HEK293 (cell line): ENCODE data around the gene BPIFB2.

Experiments
- CTCF ChIA-PET: fragments of 350-600 bp; formaldehyde crosslinking; extraction: SDS; loops from one replicate; lab custom pipeline; 2021; ENCODE audit warnings: antibody characterized with exemption; lab: Yijun Ruan, JAX
- POLR2A ChIA-PET: fragments of 300-600 bp; formaldehyde crosslinking; extraction: SDS; loops from one replicate; lab custom pipeline; 2020; ENCODE audit warnings: antibody characterized with exemption, inconsistent platforms; lab: Yijun Ruan, JAX
- H3K27ac ChIP-seq: fragments of 200-500 bp; sonication (Bioruptor generic); 2 replicates; pipeline ENCODE4 v1.5.1; 2014; ENCODE audit warnings: low read depth, low read length, control low read depth, inconsistent platforms; ENCODE audit errors: extremely low read depth
- H3K36me3 ChIP-seq, 2 experiments: fragments of 200-500 bp in 1 of 2; sonication (Bioruptor generic) in 1 of 2; 1 replicate in 1 of 2; 2 replicates in 1 of 2; pipeline ENCODE4 v1.5.1; 2014 to 2017; ENCODE audit warnings: inconsistent platforms in 2 of 2, low read length in 2 of 2; ENCODE audit not compliant: control insufficient read depth in 2 of 2, insufficient read depth in 1 of 2
- H3K4me1 ChIP-seq: fragments of 200-500 bp; sonication (Bioruptor generic); 2 replicates; pipeline ENCODE4 v1.5.1; 2014; ENCODE audit warnings: mild to moderate bottlenecking, low read length, inconsistent platforms; ENCODE audit not compliant: control insufficient read depth, insufficient read depth
- H3K4me3 ChIP-seq: 2 replicates; pipeline ENCODE4 v1.5.1; 2011; ENCODE audit warnings: low read depth, mild to moderate bottlenecking, control low read depth, low read length, moderate library complexity
- H3K9me3 ChIP-seq: fragments of 200-500 bp; sonication (Bioruptor generic); 2 replicates; pipeline ENCODE4 v1.5.1; 2014; ENCODE audit warnings: low read depth, low read length, inconsistent platforms; ENCODE audit not compliant: control insufficient read depth, insufficient read depth
- EGR2 ChIP-seq: fragments of 450-650 bp; formaldehyde crosslinking; IDR thresholded peaks from 2 replicates; pipeline ENCODE4 v1.5.1; 2016; ENCODE audit warnings: low read depth, missing biosample characterization, missing genetic modification characterization
- HIC1 ChIP-seq: fragments of 450-650 bp; formaldehyde crosslinking; IDR thresholded peaks from 2 replicates; pipeline ENCODE4 v1.5.1; 2016; ENCODE audit warnings: missing biosample characterization, missing genetic modification characterization
- KLF7 ChIP-seq: fragments of 450-650 bp; formaldehyde crosslinking; IDR thresholded peaks from 2 replicates; pipeline ENCODE4 v1.5.1; 2016; ENCODE audit warnings: missing biosample characterization, missing genetic modification characterization, borderline replicate concordance
- OSR2 ChIP-seq: fragments of 450-650 bp; formaldehyde crosslinking; IDR thresholded peaks from 2 replicates; pipeline ENCODE4 v1.5.1; 2016; ENCODE audit warnings: missing biosample characterization, missing genetic modification characterization
- OVOL3 ChIP-seq: fragments of 450-650 bp; formaldehyde crosslinking; IDR thresholded peaks from 2 replicates; pipeline ENCODE4 v1.5.1; 2016; ENCODE audit warnings: missing biosample characterization, missing genetic modification characterization
- PRDM6 ChIP-seq: fragments of 450-650 bp; formaldehyde crosslinking; IDR thresholded peaks from 2 replicates; pipeline ENCODE4 v1.5.1; 2017; ENCODE audit warnings: missing biosample characterization, missing genetic modification characterization
- SP2 ChIP-seq: fragments of 450-650 bp; formaldehyde crosslinking; IDR thresholded peaks from 2 replicates; pipeline ENCODE4 v1.5.1; 2016; ENCODE audit warnings: missing biosample characterization, missing genetic modification characterization
- SP7 ChIP-seq: fragments of 450-650 bp; formaldehyde crosslinking; IDR thresholded peaks from 2 replicates; pipeline ENCODE4 v1.5.1; 2016; ENCODE audit warnings: missing biosample characterization, missing genetic modification characterization
- YY1 ChIP-seq: fragments of 450-650 bp; formaldehyde crosslinking; IDR thresholded peaks from 2 replicates; pipeline ENCODE4 v1.5.1; 2018; ENCODE audit warnings: missing biosample characterization, missing genetic modification characterization
- ZFP41 ChIP-seq: fragments of 450-650 bp; formaldehyde crosslinking; IDR thresholded peaks from 2 replicates; pipeline ENCODE4 v1.5.1; 2016; ENCODE audit warnings: missing biosample characterization, missing genetic modification characterization, borderline replicate concordance
- ZNF146 ChIP-seq: fragments of 450-650 bp; formaldehyde crosslinking; IDR thresholded peaks from 2 replicates; pipeline ENCODE4 v1.5.1; 2016; ENCODE audit warnings: missing biosample characterization, missing genetic modification characterization
- ZNF274 ChIP-seq, 2 experiments: fragments of 200-500 bp in 1 of 2; fragments of 450-650 bp in 1 of 2; sonication (Bioruptor generic) in 1 of 2; formaldehyde crosslinking in 1 of 2; IDR thresholded peaks; 2 replicates each; pipeline versions ENCODE4 v1.5.1 to v1.6.1; 2014 to 2016; ENCODE audit warnings: borderline replicate concordance in 1 of 2, inconsistent platforms in 1 of 2, low read length in 1 of 2, missing biosample characterization in 1 of 2, missing genetic modification characterization in 1 of 2
- ZNF302 ChIP-seq: fragments of 450-650 bp; formaldehyde crosslinking; IDR thresholded peaks from 2 replicates; pipeline ENCODE4 v1.5.1; 2016; ENCODE audit warnings: missing biosample characterization, missing genetic modification characterization, low read depth
- ZNF311 ChIP-seq: fragments of 450-650 bp; formaldehyde crosslinking; IDR thresholded peaks from 2 replicates; pipeline ENCODE4 v1.5.1; 2017; ENCODE audit warnings: missing biosample characterization, missing genetic modification characterization, borderline replicate concordance
- ZNF423 ChIP-seq: fragments of 450-650 bp; formaldehyde crosslinking; IDR thresholded peaks from 2 replicates; pipeline ENCODE4 v1.5.1; 2016; ENCODE audit warnings: missing biosample characterization, missing genetic modification characterization
- ZNF529 ChIP-seq: fragments of 450-650 bp; formaldehyde crosslinking; IDR thresholded peaks from 2 replicates; pipeline ENCODE4 v1.5.1; 2017; ENCODE audit warnings: missing genetic modification characterization, missing biosample characterization; ENCODE audit not compliant: insufficient replicate concordance
- ZNF560 ChIP-seq: fragments of 450-650 bp; formaldehyde crosslinking; IDR thresholded peaks from 2 replicates; pipeline ENCODE4 v1.5.1; 2017; ENCODE audit warnings: missing biosample characterization, missing genetic modification characterization, borderline replicate concordance
- ZNF580 ChIP-seq: fragments of 450-650 bp; formaldehyde crosslinking; IDR thresholded peaks from 2 replicates; pipeline ENCODE4 v1.5.1; 2016; ENCODE audit warnings: missing biosample characterization, missing genetic modification characterization
- ZNF621 ChIP-seq: fragments of 450-650 bp; formaldehyde crosslinking; IDR thresholded peaks from 2 replicates; pipeline ENCODE4 v1.5.1; 2017; ENCODE audit warnings: missing biosample characterization, missing genetic modification characterization
- ZNF629 ChIP-seq: fragments of 450-650 bp; formaldehyde crosslinking; IDR thresholded peaks from 2 replicates; pipeline ENCODE4 v1.5.1; 2017; ENCODE audit warnings: missing biosample characterization, missing genetic modification characterization
- ZNF692 ChIP-seq: fragments of 450-650 bp; formaldehyde crosslinking; IDR thresholded peaks from 2 replicates; pipeline ENCODE4 v1.5.1; 2016; ENCODE audit warnings: missing biosample characterization, missing genetic modification characterization
- ZNF837 ChIP-seq: fragments of 450-650 bp; formaldehyde crosslinking; IDR thresholded peaks from 2 replicates; pipeline ENCODE4 v1.5.1; 2016; ENCODE audit warnings: missing biosample characterization, missing genetic modification characterization
- ZNF843 ChIP-seq: fragments of 450-650 bp; formaldehyde crosslinking; IDR thresholded peaks from 2 replicates; pipeline ENCODE4 v1.5.1; 2016; ENCODE audit warnings: missing biosample characterization, missing genetic modification characterization
- ZSCAN23 ChIP-seq: fragments of 450-650 bp; formaldehyde crosslinking; IDR thresholded peaks from 2 replicates; pipeline ENCODE4 v1.5.1; 2016; ENCODE audit warnings: missing biosample characterization, missing genetic modification characterization
- ZSCAN30 ChIP-seq: fragments of 450-650 bp; IDR thresholded peaks from 2 replicates; pipeline ENCODE4 v1.5.1; 2018; ENCODE audit warnings: missing biosample characterization, mild to moderate bottlenecking, missing genetic modification characterization, moderate library complexity
- ZSCAN5A ChIP-seq: fragments of 450-650 bp; formaldehyde crosslinking; IDR thresholded peaks from 2 replicates; pipeline ENCODE4 v1.5.1; 2016; ENCODE audit warnings: missing biosample characterization, missing genetic modification characterization
- ZXDB ChIP-seq: fragments of 450-650 bp; formaldehyde crosslinking; IDR thresholded peaks from 2 replicates; pipeline ENCODE4 v1.5.1; 2016; ENCODE audit warnings: missing biosample characterization, missing genetic modification characterization

BPIFB2 gene

GRCh38 chr20:33031531-33031930 is 24.0 kb downstream of the BPIFB2 start, which contains the start of gene BPIFB6:
Gene BPIFB6 (plus strand): TSS chr20:33031648. CDS start chr20:33031648, 0 bp downstream.
- Histone ChIP-seq H3K4me3 (no peak within 1 kb of the TSS), H3K36me3 (no peaks in the 10 kb centered on the region), H3K9me3 (no peaks in the 10 kb centered on the region), H3K27ac (no peak within 1 kb of the TSS), H3K4me1 (no peaks in the 10 kb centered on the region)
- TF ChIP-seq EGR2 (no peak), ZNF423 (tag by site-specific recombination) (no peak), ZNF302 (tag by site-specific recombination) (no peak), SP2 (tag by site-specific recombination) (no peak), OSR2 (tag by site-specific recombination) (no peak), ZNF560 (tag by site-specific recombination) (no peak), ZSCAN5A (no peak), KLF7 (tag by site-specific recombination) (no peak), ZNF629 (no peak)
- ChIA-PET CTCF (no interaction called here), POLR2A (no interaction called here)

GRCh38 chr20:33032555-33032954 is 25.1 kb downstream of the BPIFB2 start:
- POLR2A ChIA-PET, result no interaction called here
- H3K36me3 ChIP-seq, result no peaks in the 10 kb centered on the region
- no peak overlapping the region for H3K4me3 ChIP-seq
- CTCF ChIA-PET, result no interaction called here
- H3K9me3 ChIP-seq, result no peaks in the 10 kb centered on the region
- no peaks in the 10 kb centered on the region for H3K4me1 ChIP-seq
- TF ChIP-seq OVOL3 (tag by site-specific recombination) (no peak), YY1 (no peak), SP7 (tag by site-specific recombination) (no peak), ZSCAN30 (tag by site-specific recombination) (no peak), ZNF580 (no peak), ZNF692 (no peak), ZNF274 (IDR thresholded peaks at IDR 0.05; ENCODE audit: low read length) (no peak), ZNF274 (tag by site-specific recombination; IDR thresholded peaks at IDR 0.05; ENCODE audit: borderline replicate concordance) (no peak), PRDM6 (tag by site-specific recombination) (no peak), ZNF837 (tag by site-specific recombination) (no peak), ZNF146 (tag by site-specific recombination) (no peak), ZNF621 (tag by site-specific recombination) (no peak), ZNF311 (tag by site-specific recombination) (no peak), ZNF529 (tag by site-specific recombination) (no peak), KLF7 (tag by site-specific recombination) (no peak), ZXDB (tag by site-specific recombination) (no peak), ZFP41 (no peak), HIC1 (no peak), ZNF843 (no peak), ZSCAN23 (tag by site-specific recombination) (no peak)
- H3K27ac ChIP-seq, result no peak overlapping the region
